ENCODE measurements around the gene CNTN1. TPM values are rescaled to one million over a fixed set of nuclear protein-coding genes. Genes with fewer than 3 reads are reported as not detected.

CNTN1 gene
- total and polyA plus RNA-seq, 10 of the 15 experiments (the other 5 are each of a cell fraction or from before 2014, with no cell fraction given): 0.06 to 0.14 TPM; not detected in 8

DNA sequence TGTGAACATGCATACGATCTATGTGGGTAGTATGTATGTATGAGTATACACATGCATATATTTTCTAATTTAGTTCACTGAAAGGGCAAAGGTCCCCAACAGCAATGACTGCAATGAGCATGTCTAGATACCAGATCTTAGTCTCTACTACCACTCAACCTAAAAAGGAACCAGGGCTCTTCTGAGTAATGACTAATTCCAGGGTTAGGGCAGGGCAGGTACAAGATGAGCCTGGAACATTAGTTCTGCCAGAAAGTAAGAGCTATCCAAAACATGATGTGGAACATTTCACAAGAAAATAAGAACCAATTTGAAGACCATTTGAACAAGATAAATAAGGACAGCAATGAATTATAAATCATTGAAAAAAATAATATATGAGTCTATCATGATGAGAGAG is 404.6 kb downstream of the CNTN1 start (continued):
- TF ChIP-seq, protein P1, sequence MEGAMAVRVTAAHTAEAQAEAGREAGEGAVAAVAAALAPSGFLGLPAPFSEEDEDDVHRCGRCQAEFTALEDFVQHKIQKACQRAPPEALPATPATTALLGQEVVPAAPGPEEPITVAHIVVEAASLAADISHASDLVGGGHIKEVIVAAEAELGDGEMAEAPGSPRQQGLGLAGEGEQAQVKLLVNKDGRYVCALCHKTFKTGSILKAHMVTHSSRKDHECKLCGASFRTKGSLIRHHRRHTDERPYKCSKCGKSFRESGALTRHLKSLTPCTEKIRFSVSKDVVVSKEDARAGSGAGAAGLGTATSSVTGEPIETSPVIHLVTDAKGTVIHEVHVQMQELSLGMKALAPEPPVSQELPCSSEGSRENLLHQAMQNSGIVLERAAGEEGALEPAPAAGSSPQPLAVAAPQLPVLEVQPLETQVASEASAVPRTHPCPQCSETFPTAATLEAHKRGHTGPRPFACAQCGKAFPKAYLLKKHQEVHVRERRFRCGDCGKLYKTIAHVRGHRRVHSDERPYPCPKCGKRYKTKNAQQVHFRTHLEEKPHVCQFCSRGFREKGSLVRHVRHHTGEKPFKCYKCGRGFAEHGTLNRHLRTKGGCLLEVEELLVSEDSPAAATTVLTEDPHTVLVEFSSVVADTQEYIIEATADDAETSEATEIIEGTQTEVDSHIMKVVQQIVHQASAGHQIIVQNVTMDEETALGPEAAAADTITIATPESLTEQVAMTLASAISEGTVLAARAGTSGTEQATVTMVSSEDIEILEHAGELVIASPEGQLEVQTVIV (IDR thresholded peaks at IDR 0.05; ENCODE audit: borderline replicate concordance, partially characterized antibody): no peak
- no peak for TF ChIP-seq ZNF622 (IDR thresholded peaks at IDR 0.05)

GRCh38 chr12:41100572-41100971 is 408.3 kb downstream of the CNTN1 start:
- intact Hi-C loops (cut with micrococcal nuclease; ENCODE audit: unreplicated experiment): no loop called here
- ATAC-seq (no peak), FAIRE-seq (no peak), DNase-seq (ENCODE audit: low read depth, low spot score) (no peak)
- WGBS (ENCODE audit: insufficient coverage, insufficient replicate concordance, low lambda C conversion rate, missing lambda C conversion rate): 0% methylated on average over 1 of the region's 1 CpG
- CTCF ChIA-PET: no interaction called here
- no peak overlapping the region for H3K4me3 ChIP-seq
- RAD21 ChIA-PET (ENCODE audit: unreplicated experiment): no interaction called here
- no peak overlapping the region for H2AFZ ChIP-seq (ENCODE audit: control insufficient read depth, low read depth, low read length)
- H3K4me1 ChIP-seq (ENCODE audit: control insufficient read depth, insufficient read depth, low read length): no peaks in the 10 kb centered on the region
- BruUV-seq (replicated peaks): no TSS peak
- H3K9me3 ChIP-seq (replicated peaks; ENCODE audit: control insufficient read depth, insufficient read depth, low read length): no peaks in the 10 kb centered on the region
- no peak overlapping the region for H3K4me2 ChIP-seq (ENCODE audit: control insufficient read depth, insufficient read depth)
- POLR2A ChIA-PET: no interaction called here
- H3K27ac ChIP-seq (ENCODE audit: control insufficient read depth, insufficient read depth): no peak overlapping the region
- in situ Hi-C loops (cut with MboI): no loop called here
- H3K79me2 ChIP-seq (ENCODE audit: control insufficient read depth, insufficient read depth, low read length): no peaks in the 10 kb centered on the region
- no peaks in the 10 kb centered on the region for H4K20me1 ChIP-seq (ENCODE audit: control insufficient read depth, insufficient read depth)
- SMC1A ChIA-PET (ENCODE audit: uncharacterized antibody, unreplicated experiment): no interaction called here
- no peaks in the 10 kb centered on the region for H3K36me3 ChIP-seq (ENCODE audit: control insufficient read depth in 2 of 2, insufficient read depth in 2 of 2, low read length in 1 of 2)
- H3K27me3 ChIP-seq (replicated peaks in 1 of 2; ENCODE audit: control insufficient read depth in 2 of 2, insufficient read depth in 2 of 2, low read length in 1 of 2): no peaks in the 10 kb centered on the region
- no peak overlapping the region for H3K9ac ChIP-seq (ENCODE audit: control insufficient read depth, insufficient read depth, low read length)
- no peak for TF ChIP-seq STAT1 (conservative IDR thresholded peaks at IDR 0.05)
- TF ChIP-seq TCF12 (IDR thresholded peaks at IDR 0.05; ENCODE audit: low read depth, low read length): no peak
- TF ChIP-seq NFYB (IDR thresholded peaks at IDR 0.05; ENCODE audit: insufficient read depth, low read depth, low read length): no peak
- TF ChIP-seq, protein P2, sequence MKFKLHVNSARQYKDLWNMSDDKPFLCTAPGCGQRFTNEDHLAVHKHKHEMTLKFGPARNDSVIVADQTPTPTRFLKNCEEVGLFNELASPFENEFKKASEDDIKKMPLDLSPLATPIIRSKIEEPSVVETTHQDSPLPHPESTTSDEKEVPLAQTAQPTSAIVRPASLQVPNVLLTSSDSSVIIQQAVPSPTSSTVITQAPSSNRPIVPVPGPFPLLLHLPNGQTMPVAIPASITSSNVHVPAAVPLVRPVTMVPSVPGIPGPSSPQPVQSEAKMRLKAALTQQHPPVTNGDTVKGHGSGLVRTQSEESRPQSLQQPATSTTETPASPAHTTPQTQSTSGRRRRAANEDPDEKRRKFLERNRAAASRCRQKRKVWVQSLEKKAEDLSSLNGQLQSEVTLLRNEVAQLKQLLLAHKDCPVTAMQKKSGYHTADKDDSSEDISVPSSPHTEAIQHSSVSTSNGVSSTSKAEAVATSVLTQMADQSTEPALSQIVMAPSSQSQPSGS (IDR thresholded peaks at IDR 0.05; ENCODE audit: low read length): no peak
- no peak for TF ChIP-seq BCL11A (IDR thresholded peaks at IDR 0.05; ENCODE audit: low read depth, low read length)
- TF ChIP-seq POLR2A (IDR thresholded peaks at IDR 0.05; ENCODE audit: low read depth, low read length): no peak
- TF ChIP-seq, protein P3, sequence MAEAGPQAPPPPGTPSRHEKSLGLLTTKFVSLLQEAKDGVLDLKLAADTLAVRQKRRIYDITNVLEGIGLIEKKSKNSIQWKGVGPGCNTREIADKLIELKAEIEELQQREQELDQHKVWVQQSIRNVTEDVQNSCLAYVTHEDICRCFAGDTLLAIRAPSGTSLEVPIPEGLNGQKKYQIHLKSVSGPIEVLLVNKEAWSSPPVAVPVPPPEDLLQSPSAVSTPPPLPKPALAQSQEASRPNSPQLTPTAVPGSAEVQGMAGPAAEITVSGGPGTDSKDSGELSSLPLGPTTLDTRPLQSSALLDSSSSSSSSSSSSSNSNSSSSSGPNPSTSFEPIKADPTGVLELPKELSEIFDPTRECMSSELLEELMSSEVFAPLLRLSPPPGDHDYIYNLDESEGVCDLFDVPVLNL (IDR thresholded peaks at IDR 0.05; ENCODE audit: low read depth, low read length): no peak
- TF ChIP-seq RCOR1 (conservative IDR thresholded peaks at IDR 0.05; ENCODE audit: low read depth, low read length): no peak
- TF ChIP-seq SP1 (IDR thresholded peaks at IDR 0.05; ENCODE audit: low read depth, low read length): no peak
- no peak for TF ChIP-seq EP300 (IDR thresholded peaks at IDR 0.05; ENCODE audit: borderline replicate concordance in 1 of 2, control insufficient read depth in 1 of 2, low read depth in 2 of 2, low read length in 2 of 2)
- no peak for TF ChIP-seq TAF1 (IDR thresholded peaks at IDR 0.05; ENCODE audit: borderline replicate concordance, low read depth, low read length)
- no peak for TF ChIP-seq MTA3 (IDR thresholded peaks at IDR 0.05; ENCODE audit: borderline replicate concordance, low read length)
- no peak for TF ChIP-seq ZBTB11 (CRISPR knock-in tag; IDR thresholded peaks at IDR 0.05)
- TF ChIP-seq PML (IDR thresholded peaks at IDR 0.05; ENCODE audit: low read length): no peak
